Measurements from ENCODE around the gene LRRC71. TPM values are rescaled to one million over a fixed set of nuclear protein-coding genes. Genes with fewer than 3 reads are reported as not detected.

The LRRC71 gene
- total and polyA plus RNA-seq, 2 experiments from 2014 or later, result 0.24 TPM; not detected in 1

DNA sequence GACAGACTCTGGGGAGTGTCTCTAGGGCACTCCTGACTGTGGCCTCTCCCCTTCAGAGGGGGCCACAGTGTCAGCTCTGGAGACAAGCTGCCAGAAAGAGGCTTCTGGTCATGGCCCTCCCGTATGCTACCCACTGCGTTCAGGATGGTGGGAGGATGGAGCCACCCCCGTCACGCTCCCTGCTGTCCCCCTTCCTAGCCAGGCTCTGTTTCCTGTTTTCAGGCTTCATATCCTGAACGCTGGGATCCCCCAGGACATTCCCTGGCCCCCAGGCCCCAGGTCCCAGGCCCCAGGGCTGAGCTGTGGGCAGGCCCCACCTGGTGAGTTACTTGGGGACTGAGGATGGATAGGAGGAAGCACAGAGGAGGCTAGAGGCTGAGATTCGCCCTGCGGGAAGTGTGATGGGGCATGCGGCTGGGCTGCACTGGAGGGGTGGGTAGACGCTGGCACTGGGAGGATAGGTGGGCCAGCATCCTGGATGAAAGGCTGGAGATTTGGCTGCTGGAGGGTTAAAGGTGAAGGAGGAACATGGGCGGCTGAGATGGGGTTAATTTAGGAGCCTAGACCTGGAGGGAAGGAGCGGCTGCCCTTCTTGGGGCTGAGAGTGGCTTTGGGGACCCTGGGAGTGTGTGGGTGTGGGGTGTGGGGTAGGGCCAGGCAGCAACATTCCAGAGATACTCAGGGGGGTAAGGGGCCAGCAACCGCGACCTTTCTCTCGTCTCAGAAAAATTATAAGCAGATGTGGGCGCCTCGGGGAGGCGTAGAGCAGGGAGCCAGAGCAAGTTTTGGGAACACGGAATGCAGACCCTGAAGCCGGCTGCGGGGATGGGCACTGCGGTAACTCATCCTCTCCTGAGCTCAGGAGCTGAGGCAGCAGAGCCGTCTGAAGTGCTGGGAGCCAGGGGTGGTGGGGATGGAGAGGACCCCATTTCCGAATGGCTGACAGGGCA, 18.2 kb upstream of the LRRC71 start (continued):
- TF ChIP-seq, protein P1, sequence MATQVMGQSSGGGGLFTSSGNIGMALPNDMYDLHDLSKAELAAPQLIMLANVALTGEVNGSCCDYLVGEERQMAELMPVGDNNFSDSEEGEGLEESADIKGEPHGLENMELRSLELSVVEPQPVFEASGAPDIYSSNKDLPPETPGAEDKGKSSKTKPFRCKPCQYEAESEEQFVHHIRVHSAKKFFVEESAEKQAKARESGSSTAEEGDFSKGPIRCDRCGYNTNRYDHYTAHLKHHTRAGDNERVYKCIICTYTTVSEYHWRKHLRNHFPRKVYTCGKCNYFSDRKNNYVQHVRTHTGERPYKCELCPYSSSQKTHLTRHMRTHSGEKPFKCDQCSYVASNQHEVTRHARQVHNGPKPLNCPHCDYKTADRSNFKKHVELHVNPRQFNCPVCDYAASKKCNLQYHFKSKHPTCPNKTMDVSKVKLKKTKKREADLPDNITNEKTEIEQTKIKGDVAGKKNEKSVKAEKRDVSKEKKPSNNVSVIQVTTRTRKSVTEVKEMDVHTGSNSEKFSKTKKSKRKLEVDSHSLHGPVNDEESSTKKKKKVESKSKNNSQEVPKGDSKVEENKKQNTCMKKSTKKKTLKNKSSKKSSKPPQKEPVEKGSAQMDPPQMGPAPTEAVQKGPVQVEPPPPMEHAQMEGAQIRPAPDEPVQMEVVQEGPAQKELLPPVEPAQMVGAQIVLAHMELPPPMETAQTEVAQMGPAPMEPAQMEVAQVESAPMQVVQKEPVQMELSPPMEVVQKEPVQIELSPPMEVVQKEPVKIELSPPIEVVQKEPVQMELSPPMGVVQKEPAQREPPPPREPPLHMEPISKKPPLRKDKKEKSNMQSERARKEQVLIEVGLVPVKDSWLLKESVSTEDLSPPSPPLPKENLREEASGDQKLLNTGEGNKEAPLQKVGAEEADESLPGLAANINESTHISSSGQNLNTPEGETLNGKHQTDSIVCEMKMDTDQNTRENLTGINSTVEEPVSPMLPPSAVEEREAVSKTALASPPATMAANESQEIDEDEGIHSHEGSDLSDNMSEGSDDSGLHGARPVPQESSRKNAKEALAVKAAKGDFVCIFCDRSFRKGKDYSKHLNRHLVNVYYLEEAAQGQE (IDR thresholded peaks at IDR 0.05; ENCODE audit: unreplicated experiment), result no peak
- no peak for TF ChIP-seq EZH2phosphoT487 (IDR thresholded peaks at IDR 0.05; ENCODE audit: unreplicated experiment)
- TF ChIP-seq JUNB (IDR thresholded peaks at IDR 0.05; ENCODE audit: unreplicated experiment), result no peak
- no peak for TF ChIP-seq NANOG (IDR thresholded peaks at IDR 0.05; ENCODE audit: borderline replicate concordance)
- TF ChIP-seq ZNF331 (CRISPR knock-in tag; IDR thresholded peaks at IDR 0.05; ENCODE audit: low read depth), result no peak
- no peak for TF ChIP-seq CREB1 (CRISPR knock-in tag; IDR thresholded peaks at IDR 0.05; ENCODE audit: low read depth)
- TF ChIP-seq EZH2 (IDR thresholded peaks at IDR 0.05; ENCODE audit: low read depth, unreplicated experiment), result no peak
- TF ChIP-seq, protein P2, sequence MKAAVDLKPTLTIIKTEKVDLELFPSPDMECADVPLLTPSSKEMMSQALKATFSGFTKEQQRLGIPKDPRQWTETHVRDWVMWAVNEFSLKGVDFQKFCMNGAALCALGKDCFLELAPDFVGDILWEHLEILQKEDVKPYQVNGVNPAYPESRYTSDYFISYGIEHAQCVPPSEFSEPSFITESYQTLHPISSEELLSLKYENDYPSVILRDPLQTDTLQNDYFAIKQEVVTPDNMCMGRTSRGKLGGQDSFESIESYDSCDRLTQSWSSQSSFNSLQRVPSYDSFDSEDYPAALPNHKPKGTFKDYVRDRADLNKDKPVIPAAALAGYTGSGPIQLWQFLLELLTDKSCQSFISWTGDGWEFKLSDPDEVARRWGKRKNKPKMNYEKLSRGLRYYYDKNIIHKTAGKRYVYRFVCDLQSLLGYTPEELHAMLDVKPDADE (IDR thresholded peaks at IDR 0.05), result no peak
- TF ChIP-seq, protein P3, sequence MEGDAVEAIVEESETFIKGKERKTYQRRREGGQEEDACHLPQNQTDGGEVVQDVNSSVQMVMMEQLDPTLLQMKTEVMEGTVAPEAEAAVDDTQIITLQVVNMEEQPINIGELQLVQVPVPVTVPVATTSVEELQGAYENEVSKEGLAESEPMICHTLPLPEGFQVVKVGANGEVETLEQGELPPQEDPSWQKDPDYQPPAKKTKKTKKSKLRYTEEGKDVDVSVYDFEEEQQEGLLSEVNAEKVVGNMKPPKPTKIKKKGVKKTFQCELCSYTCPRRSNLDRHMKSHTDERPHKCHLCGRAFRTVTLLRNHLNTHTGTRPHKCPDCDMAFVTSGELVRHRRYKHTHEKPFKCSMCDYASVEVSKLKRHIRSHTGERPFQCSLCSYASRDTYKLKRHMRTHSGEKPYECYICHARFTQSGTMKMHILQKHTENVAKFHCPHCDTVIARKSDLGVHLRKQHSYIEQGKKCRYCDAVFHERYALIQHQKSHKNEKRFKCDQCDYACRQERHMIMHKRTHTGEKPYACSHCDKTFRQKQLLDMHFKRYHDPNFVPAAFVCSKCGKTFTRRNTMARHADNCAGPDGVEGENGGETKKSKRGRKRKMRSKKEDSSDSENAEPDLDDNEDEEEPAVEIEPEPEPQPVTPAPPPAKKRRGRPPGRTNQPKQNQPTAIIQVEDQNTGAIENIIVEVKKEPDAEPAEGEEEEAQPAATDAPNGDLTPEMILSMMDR (conservative IDR thresholded peaks at IDR 0.05; ENCODE audit: low read depth in 2 of 2), result no peak
- no peak for TF ChIP-seq ZNF114 (CRISPR knock-in tag; IDR thresholded peaks at IDR 0.05)

All from GM23338 (cell line).